ENCODE measurements around the gene FBXO38. TPM values are rescaled to one million over a fixed set of nuclear protein-coding genes. Genes with fewer than 3 reads are reported as not detected.

Gene FBXO38
- total and polyA plus RNA-seq, 2 donors: 25.1 to 49.9 TPM

DNA sequence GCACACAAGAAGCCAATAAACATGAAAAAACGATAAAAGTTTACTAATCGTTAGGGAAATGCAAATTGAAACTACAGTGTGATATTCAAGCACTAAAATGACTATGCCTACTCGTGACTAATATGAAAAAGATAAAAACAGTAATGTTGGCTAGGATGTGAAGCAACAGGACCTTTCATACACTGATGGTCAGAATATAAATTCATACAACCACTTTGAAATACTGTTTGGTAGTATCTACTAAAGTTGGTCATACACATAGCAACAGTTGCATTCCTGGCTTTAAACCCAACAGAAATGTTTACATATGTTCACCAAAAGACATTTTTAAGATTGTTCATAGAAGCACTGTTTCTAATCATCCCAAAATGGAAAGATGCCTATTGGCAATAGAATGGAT, 24.3 kb downstream of the FBXO38 start:
- WGBS: 94% methylated on average over 3 of the region's 3 CpGs
- H3K9me3 ChIP-seq (ENCODE audit: control insufficient read depth in 2 of 2, insufficient read depth in 1 of 2, low read length in 1 of 2): no peaks in the 10 kb centered on the region
- no peaks in the 10 kb centered on the region for H3K4me1 ChIP-seq (ENCODE audit: control insufficient read depth in 2 of 2, insufficient read depth in 2 of 2, low read length in 2 of 2)
- DNase-seq (ENCODE audit: low read depth in 6 of 9, low spot score in 9 of 9): no peak
- H3K36me3 ChIP-seq (ENCODE audit: control insufficient read depth in 2 of 2, insufficient read depth in 2 of 2, low read length in 1 of 2): peaks cover 19 to 79% of the 10 kb centered on the region in 2 donors
- H3K27ac ChIP-seq (ENCODE audit: low read depth in 1 of 2, low read length in 1 of 2): no peak overlapping the region
- no peaks in the 10 kb centered on the region for H3K27me3 ChIP-seq (ENCODE audit: control insufficient read depth in 2 of 2, insufficient read depth in 1 of 2, low read length in 1 of 2)
- no peak overlapping the region for H3K4me3 ChIP-seq (ENCODE audit: low read length in 2 of 2)

DNA sequence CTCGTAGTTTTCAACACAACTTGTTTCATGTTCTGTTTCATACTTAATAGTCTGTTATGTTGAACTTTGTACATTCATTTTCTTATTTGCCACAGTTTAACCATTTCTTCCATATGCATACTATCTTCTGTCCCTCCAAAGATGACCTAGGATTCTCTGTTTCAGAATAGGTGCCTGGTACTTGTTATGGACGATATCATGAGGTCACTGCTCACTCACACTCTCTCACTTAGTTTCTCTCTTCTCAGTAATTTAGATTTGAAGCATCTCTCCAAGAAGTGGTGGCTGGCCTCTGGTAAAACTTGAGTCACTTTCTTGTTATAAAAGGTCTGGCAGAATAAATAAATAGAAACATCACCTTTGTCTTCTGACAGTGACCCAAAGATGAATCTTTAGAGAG, 28.4 kb downstream of the FBXO38 start:
- H3K4me3 ChIP-seq (ENCODE audit: low read length in 2 of 2): no peak overlapping the region
- no peak for DNase-seq (ENCODE audit: low read depth in 6 of 9, low spot score in 9 of 9)
- peaks cover 22 to 80% of the 10 kb centered on the region in 2 donors for H3K36me3 ChIP-seq (ENCODE audit: control insufficient read depth in 2 of 2, insufficient read depth in 2 of 2, low read length in 1 of 2)
- WGBS: 98% methylated on average over 2 of the region's 2 CpGs
- H3K4me1 ChIP-seq (ENCODE audit: control insufficient read depth in 2 of 2, insufficient read depth in 2 of 2, low read length in 2 of 2): no peaks in the 10 kb centered on the region
- no peak overlapping the region for H3K27ac ChIP-seq (ENCODE audit: low read depth in 1 of 2, low read length in 1 of 2)
- H3K9me3 ChIP-seq (ENCODE audit: control insufficient read depth in 2 of 2, insufficient read depth in 1 of 2, low read length in 1 of 2): no peaks in the 10 kb centered on the region
- H3K27me3 ChIP-seq (ENCODE audit: control insufficient read depth in 2 of 2, insufficient read depth in 1 of 2, low read length in 1 of 2): no peaks in the 10 kb centered on the region

DNA sequence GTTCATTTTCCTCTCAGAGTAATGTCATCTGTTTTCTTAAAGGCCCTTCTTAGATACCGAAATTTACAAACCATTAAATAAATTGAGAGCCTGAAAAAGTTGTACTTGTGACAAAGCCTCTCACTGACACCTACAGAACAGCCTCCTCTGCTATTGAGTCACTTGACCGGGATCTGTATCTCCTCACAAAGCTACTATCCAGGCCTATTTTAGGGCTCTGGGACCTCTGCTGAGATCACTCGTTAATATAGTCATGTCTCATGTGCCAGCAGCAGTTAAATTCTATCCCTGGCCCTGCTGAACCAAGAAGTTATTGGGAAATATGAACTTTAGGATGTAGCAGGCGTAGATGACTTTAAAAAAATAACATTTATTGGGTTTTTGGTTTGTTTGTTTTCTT, 31.1 kb downstream of the FBXO38 start:
- no peak for DNase-seq (ENCODE audit: low read depth in 6 of 9, low spot score in 9 of 9)
- WGBS: 99% methylated on average over 4 of the region's 4 CpGs
- Histone ChIP-seq H3K27me3 (ENCODE audit: control insufficient read depth in 2 of 2, insufficient read depth in 1 of 2, low read length in 1 of 2) (no peaks in the 10 kb centered on the region), H3K4me1 (ENCODE audit: control insufficient read depth in 2 of 2, insufficient read depth in 2 of 2, low read length in 2 of 2) (no peaks in the 10 kb centered on the region), H3K9me3 (ENCODE audit: control insufficient read depth in 2 of 2, insufficient read depth in 1 of 2, low read length in 1 of 2) (no peaks in the 10 kb centered on the region), H3K27ac (ENCODE audit: low read depth in 1 of 2, low read length in 1 of 2) (no peak overlapping the region), H3K4me3 (ENCODE audit: low read length in 2 of 2) (no peak overlapping the region), H3K36me3 (ENCODE audit: control insufficient read depth in 2 of 2, insufficient read depth in 2 of 2, low read length in 1 of 2) (peaks cover 33 to 82% of the 10 kb centered on the region in 2 donors)

GRCh38 chr5:148416416-148416815, 32.7 kb downstream of the FBXO38 start:
- no peak overlapping the region for H3K27ac ChIP-seq (ENCODE audit: low read depth in 1 of 2, low read length in 1 of 2)
- H3K4me1 ChIP-seq (ENCODE audit: control insufficient read depth in 2 of 2, insufficient read depth in 2 of 2, low read length in 2 of 2): no peaks in the 10 kb centered on the region
- WGBS: 100% methylated on average over 1 of the region's 1 CpG
- DNase-seq (ENCODE audit: low read depth in 6 of 9, low spot score in 9 of 9): no peak
- peaks cover 22 to 79% of the 10 kb centered on the region in 2 donors for H3K36me3 ChIP-seq (ENCODE audit: control insufficient read depth in 2 of 2, insufficient read depth in 2 of 2, low read length in 1 of 2)
- no peaks in the 10 kb centered on the region for H3K27me3 ChIP-seq (ENCODE audit: control insufficient read depth in 2 of 2, insufficient read depth in 1 of 2, low read length in 1 of 2)
- no peak overlapping the region for H3K4me3 ChIP-seq (ENCODE audit: low read length in 2 of 2)
- H3K9me3 ChIP-seq (ENCODE audit: control insufficient read depth in 2 of 2, insufficient read depth in 1 of 2, low read length in 1 of 2): no peaks in the 10 kb centered on the region

DNA sequence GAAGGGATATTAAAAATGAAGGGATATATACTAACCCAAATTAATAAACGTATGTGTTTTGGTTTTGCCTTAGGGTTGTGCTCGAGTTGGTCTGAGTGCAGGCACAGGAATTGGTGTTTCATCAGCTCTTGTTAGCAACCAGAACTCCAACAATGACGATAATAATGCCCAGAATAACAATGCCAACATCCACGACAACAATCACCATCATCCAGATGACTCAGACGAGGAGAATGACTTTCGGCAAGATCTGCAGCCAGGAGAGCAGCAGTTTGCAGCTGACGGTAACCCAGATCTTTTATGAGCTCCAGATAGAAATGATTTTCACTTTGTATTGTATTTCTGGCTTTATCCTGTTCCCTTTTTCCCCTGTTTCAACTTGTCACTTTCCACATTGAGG, 33.2 kb downstream of the FBXO38 start:
- no peak for DNase-seq (ENCODE audit: low read depth in 6 of 9, low spot score in 9 of 9)
- Histone ChIP-seq H3K27me3 (ENCODE audit: control insufficient read depth in 2 of 2, insufficient read depth in 1 of 2, low read length in 1 of 2) (no peaks in the 10 kb centered on the region), H3K27ac (ENCODE audit: low read depth in 1 of 2, low read length in 1 of 2) (no peak overlapping the region), H3K4me1 (ENCODE audit: control insufficient read depth in 2 of 2, insufficient read depth in 2 of 2, low read length in 2 of 2) (no peaks in the 10 kb centered on the region), H3K36me3 (ENCODE audit: control insufficient read depth in 2 of 2, insufficient read depth in 2 of 2, low read length in 1 of 2) (peaks cover 22 to 78% of the 10 kb centered on the region in 2 donors), H3K9me3 (ENCODE audit: control insufficient read depth in 2 of 2, insufficient read depth in 1 of 2, low read length in 1 of 2) (no peaks in the 10 kb centered on the region), H3K4me3 (ENCODE audit: low read length in 2 of 2) (no peak overlapping the region)
- WGBS: 98% methylated on average over 7 of the region's 7 CpGs

- peaks cover 23 to 78% of the 10 kb centered on the region in 2 donors for H3K36me3 ChIP-seq (ENCODE audit: control insufficient read depth in 2 of 2, insufficient read depth in 2 of 2, low read length in 1 of 2)
- H3K27ac ChIP-seq (ENCODE audit: low read depth in 1 of 2, low read length in 1 of 2): no peak overlapping the region
- WGBS: 87% methylated on average over 3 of the region's 3 CpGs
- H3K9me3 ChIP-seq (ENCODE audit: control insufficient read depth in 2 of 2, insufficient read depth in 1 of 2, low read length in 1 of 2): no peaks in the 10 kb centered on the region
- no peak overlapping the region for H3K4me3 ChIP-seq (ENCODE audit: low read length in 2 of 2)
- DNase-seq (ENCODE audit: low read depth in 6 of 9, low spot score in 9 of 9): no peak
- H3K4me1 ChIP-seq (ENCODE audit: control insufficient read depth in 2 of 2, insufficient read depth in 2 of 2, low read length in 2 of 2): no peaks in the 10 kb centered on the region
- no peaks in the 10 kb centered on the region for H3K27me3 ChIP-seq (ENCODE audit: control insufficient read depth in 2 of 2, insufficient read depth in 1 of 2, low read length in 1 of 2)
These were observed 34.8 kb downstream of the FBXO38 start for GRCh38 chr5:148418511-148418910.

DNA sequence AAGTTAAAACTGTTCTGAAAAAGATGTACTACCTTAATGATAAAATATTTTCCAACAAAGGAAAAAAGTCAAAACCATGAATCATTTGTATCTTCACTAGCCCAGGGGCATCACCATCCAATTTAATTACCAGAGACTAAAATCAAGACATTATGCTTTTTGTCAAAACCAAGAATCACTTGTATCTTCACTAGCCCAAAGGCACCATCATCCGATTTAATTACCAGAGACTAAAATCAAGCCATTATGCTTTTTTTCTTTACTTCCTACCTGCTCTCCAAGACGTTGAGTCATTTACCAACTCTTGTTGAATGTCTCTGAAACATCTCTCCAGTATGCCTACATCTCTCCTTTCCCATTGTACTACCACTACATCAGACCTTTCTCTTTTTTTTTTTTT, 37.9 kb downstream of the FBXO38 start:
- no peaks in the 10 kb centered on the region for H3K27me3 ChIP-seq (ENCODE audit: control insufficient read depth in 2 of 2, insufficient read depth in 1 of 2, low read length in 1 of 2)
- 98% methylated on average over 2 of the region's 2 CpGs for WGBS
- DNase-seq (ENCODE audit: low read depth in 6 of 9, low spot score in 9 of 9): no peak
- peaks cover 44 to 85% of the 10 kb centered on the region in 2 donors for H3K36me3 ChIP-seq (ENCODE audit: control insufficient read depth in 2 of 2, insufficient read depth in 2 of 2, low read length in 1 of 2)
- no peaks in the 10 kb centered on the region for H3K4me1 ChIP-seq (ENCODE audit: control insufficient read depth in 2 of 2, insufficient read depth in 2 of 2, low read length in 2 of 2)
- H3K9me3 ChIP-seq (ENCODE audit: control insufficient read depth in 2 of 2, insufficient read depth in 1 of 2, low read length in 1 of 2): no peaks in the 10 kb centered on the region
- H3K27ac ChIP-seq (ENCODE audit: low read depth in 1 of 2, low read length in 1 of 2): no peak overlapping the region
- H3K4me3 ChIP-seq (ENCODE audit: low read length in 2 of 2): no peak overlapping the region

DNA sequence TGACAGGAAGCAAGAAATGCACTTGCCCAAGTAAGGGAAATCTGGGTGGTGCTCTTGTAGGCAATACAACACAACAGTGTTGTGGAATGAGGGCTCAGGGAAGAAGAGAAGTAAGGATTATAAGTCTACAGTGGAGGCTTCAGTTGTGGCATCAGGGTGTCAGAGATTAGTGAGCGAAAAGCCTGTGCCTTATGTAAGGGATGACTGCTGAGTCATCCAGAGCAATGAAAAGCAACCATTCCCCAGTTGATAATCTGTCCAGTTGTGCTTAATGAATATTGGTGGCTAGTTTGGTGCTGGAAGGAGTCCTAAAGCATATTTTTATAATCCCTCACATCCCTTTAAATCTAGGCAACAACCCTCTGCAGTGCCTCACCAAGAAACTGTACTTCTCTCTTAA, 42.0 kb downstream of the FBXO38 start:
- H3K27ac ChIP-seq (ENCODE audit: low read depth in 1 of 2, low read length in 1 of 2): no peak overlapping the region
- H3K36me3 ChIP-seq (ENCODE audit: control insufficient read depth in 2 of 2, insufficient read depth in 2 of 2, low read length in 1 of 2): peaks cover 46 to 72% of the 10 kb centered on the region in 2 donors
- no peak overlapping the region for H3K4me3 ChIP-seq (ENCODE audit: low read length in 2 of 2)
- no peaks in the 10 kb centered on the region for H3K9me3 ChIP-seq (ENCODE audit: control insufficient read depth in 2 of 2, insufficient read depth in 1 of 2, low read length in 1 of 2)
- DNase-seq (ENCODE audit: low read depth in 6 of 9, low spot score in 9 of 9): no peak
- WGBS: 100% methylated on average over 1 of the region's 1 CpG
- H3K27me3 ChIP-seq (ENCODE audit: control insufficient read depth in 2 of 2, insufficient read depth in 1 of 2, low read length in 1 of 2): no peaks in the 10 kb centered on the region
- H3K4me1 ChIP-seq (ENCODE audit: control insufficient read depth in 2 of 2, insufficient read depth in 2 of 2, low read length in 2 of 2): no peaks in the 10 kb centered on the region

DNA sequence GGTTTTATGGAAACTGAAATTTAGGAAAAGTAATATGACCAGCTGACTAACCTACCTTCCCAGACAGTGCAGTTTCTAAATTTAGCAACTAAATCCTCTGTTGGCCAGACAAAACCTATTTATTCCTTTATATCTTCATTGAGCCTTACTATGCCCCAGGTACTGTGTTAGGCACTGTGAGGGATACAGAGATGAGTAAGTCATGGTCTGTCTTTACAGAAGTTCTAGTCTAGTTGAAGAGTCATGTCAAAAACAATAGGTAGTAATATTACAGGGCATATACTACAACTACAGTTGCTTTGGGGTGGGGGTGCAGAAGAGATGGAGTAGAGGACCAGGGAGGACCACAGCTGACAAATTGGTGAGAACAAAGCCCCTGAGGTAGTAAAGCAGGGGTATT, 42.8 kb downstream of the FBXO38 start:
- H3K4me1 ChIP-seq (ENCODE audit: control insufficient read depth in 2 of 2, insufficient read depth in 2 of 2, low read length in 2 of 2): no peaks in the 10 kb centered on the region
- H3K4me3 ChIP-seq (ENCODE audit: low read length in 2 of 2): no peak overlapping the region
- no peaks in the 10 kb centered on the region for H3K9me3 ChIP-seq (ENCODE audit: control insufficient read depth in 2 of 2, insufficient read depth in 1 of 2, low read length in 1 of 2)
- no peak overlapping the region for H3K27ac ChIP-seq (ENCODE audit: low read depth in 1 of 2, low read length in 1 of 2)
- no peaks in the 10 kb centered on the region for H3K27me3 ChIP-seq (ENCODE audit: control insufficient read depth in 2 of 2, insufficient read depth in 1 of 2, low read length in 1 of 2)
- DNase-seq (ENCODE audit: low read depth in 6 of 9, low spot score in 9 of 9): no peak
- peaks cover 46 to 67% of the 10 kb centered on the region in 2 donors for H3K36me3 ChIP-seq (ENCODE audit: control insufficient read depth in 2 of 2, insufficient read depth in 2 of 2, low read length in 1 of 2)

All from thymus (tissue), 11 donors.